22Rv1 (cell line): ENCODE measurements around the gene EXOC4.

Experiments used
- ZFX ChIP-seq: fragments of 450-650 bp; IDR thresholded peaks from 2 replicates; pipeline ENCODE4 v1.6.1; 2017; ENCODE audit warnings: antibody characterized with exemption, borderline replicate concordance
- TF ChIP-seq, protein P1 (sequence below): fragments of 450-650 bp; IDR thresholded peaks from 2 replicates; pipeline ENCODE4 v1.5.1; 2017; ENCODE audit warnings: mild to moderate bottlenecking

DNA sequence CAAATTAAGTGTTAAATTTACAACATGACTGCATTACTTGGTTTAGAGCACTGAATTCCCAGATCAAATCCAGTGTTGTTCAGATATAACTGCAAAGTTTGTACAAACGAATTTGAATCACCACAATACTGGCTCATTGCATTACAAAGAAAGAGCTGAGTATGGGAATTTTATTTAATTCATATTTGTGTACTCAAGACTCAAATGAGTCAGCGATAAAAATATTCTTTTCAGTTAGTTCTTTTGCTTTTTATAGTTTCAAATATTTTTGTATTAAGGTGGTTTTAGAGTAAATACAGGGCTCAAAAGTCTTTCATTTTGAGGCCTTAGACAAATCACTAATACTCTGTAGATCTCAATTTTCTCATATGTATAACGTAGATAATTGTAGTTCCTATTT lies 805.6 kb downstream of the EXOC4 start:
- TF ChIP-seq, protein P1, sequence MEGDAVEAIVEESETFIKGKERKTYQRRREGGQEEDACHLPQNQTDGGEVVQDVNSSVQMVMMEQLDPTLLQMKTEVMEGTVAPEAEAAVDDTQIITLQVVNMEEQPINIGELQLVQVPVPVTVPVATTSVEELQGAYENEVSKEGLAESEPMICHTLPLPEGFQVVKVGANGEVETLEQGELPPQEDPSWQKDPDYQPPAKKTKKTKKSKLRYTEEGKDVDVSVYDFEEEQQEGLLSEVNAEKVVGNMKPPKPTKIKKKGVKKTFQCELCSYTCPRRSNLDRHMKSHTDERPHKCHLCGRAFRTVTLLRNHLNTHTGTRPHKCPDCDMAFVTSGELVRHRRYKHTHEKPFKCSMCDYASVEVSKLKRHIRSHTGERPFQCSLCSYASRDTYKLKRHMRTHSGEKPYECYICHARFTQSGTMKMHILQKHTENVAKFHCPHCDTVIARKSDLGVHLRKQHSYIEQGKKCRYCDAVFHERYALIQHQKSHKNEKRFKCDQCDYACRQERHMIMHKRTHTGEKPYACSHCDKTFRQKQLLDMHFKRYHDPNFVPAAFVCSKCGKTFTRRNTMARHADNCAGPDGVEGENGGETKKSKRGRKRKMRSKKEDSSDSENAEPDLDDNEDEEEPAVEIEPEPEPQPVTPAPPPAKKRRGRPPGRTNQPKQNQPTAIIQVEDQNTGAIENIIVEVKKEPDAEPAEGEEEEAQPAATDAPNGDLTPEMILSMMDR = no peak
- TF ChIP-seq ZFX = no peak
